ENCODE measurements around the gene KIF16B.
A peak's percentile ranks its signal among the peaks of the same experiment; 100 is the strongest.
"Not testable (repeated sequence)": the region's sequence is repeated elsewhere in the genome, so short reads cannot be mapped to it uniquely, and the experiment has no call there.

KIF16B gene

DNA sequence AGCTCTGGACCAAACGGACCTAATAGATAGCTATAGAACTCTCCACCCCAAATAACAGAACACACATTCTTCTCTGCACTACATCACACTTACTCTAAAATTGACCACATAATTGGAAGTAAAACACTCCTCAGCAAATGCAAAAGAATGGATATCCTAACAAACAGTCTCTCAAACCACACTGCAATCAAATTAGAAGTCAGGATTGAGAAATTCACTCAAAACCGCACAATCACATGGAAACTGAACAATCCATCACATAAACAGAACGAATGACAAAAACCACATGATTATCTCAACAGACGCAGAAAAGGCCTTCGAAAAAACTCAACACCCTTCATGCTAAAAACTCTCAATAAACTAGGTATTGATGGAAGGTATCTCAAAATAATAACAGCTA lies 50.6 kb downstream of the KIF16B start:
- DNase-seq (ENCODE audit: low spot score): not testable (repeated sequence)

DNA sequence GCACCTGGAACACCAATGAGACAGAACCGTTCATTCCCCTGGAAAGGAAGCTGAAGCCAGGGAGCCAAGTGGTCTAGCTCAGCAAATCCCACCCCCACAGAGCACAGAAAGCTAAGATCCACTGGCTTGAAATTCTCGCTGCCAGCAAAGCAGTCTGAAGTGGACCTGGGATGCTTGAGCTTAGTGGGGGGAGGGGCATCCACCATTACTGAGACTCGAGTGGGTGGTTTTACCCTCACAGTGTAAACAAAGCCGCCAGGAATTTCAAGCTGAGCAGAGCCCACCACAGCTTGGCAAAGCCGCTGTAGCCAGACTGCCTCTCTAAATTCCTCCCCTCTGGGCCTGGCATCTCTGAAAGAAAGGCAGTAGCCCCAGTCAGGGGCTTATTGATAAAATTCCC lies 53.1 kb downstream of the KIF16B start:
- DNase-seq (ENCODE audit: low spot score): no peak

DNA sequence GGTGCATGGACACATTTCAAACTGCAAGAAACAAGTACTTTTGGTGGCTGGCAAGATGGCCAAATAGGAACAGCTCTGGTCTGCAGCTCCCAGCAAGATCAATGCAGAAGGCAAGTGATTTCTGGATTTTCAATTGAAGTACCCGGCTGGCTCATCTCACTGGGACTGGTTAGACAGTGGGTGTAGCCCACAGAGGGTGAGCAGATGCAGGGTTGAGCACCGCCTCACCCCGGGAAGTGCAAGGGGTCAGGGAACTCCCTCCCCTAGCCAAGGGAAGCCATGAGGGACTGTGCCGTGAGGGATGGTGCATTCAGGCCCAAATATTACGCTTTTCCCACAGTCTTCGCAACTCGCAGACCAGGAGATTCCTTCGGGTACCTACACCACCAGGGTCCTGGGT lies 53.6 kb downstream of the KIF16B start:
- DNase-seq (ENCODE audit: low spot score): not testable (repeated sequence)

DNA sequence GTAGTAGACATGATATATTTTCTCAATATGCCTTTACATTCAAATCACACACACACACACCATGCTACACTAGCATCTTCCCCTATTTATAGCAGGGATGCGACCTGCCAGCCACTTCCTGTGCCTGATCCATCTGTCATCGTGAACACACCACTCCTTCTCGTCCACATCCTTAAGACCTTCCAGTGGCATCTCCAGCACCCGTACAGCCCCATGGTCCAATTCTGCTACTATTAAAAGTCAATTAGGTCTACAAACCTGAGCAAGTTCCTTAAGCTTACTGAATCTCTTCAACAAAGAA lies 54.5 kb downstream of the KIF16B start:
- no peak for DNase-seq (ENCODE audit: low spot score)

DNA sequence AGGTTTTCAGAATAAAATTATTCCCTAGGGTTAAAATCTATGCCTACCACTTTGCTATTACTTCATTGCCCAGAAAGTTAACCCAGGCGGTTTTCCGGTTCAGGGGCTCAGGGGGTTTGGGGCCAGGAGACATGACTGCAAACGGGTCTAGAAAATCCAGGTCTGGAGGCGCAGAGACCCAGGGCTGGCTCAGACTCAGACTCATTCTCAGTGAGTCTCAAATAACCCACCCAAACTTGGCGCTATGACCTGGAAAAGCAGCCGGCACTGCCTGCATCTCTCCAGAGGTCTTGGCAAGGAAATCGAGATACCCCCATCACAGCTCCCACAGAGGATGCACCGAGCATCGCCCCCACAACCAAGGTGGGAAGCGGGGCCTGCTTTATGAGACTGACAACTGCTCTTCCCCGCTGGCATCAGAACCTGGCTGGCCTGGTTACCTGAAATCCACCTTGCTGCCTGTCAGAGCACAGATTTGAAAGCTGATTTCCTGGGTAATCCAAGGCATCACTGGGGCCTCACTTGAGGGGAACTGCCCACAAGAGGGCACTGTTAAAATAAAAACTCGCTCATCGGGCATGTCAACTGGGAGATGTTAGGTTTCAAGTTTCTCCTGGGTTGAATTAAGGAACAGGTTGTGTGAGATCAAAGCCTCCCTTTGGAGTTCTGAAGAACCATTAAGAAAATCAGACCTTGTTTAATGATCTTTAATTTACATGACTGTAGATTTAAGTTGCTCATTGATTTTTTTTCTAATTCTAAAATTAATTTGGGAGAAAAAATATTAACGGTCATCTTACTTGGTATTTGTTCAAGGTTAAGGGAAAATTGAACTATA lies 55.1 kb downstream of the KIF16B start:
- DNase-seq (ENCODE audit: low spot score): peak; percentile 82

DNA sequence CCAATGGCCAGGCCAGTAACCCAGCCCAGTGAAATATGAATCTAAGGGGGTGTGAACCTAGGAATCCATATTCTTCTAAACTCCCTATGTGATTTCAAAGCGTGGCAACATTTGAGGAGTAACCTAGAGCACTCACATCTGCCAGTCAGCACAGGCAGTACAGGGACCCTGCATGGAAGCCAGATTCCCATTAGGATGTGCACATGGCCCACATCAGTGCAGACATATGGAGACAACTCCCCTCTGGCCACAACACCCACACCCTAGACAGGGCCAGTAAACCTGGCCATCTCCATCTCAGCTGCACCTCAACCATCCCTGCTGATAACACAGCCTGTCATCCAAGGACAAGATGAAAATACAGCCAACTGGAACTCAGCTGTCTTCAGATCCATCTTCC lies 56.5 kb downstream of the KIF16B start:
- DNase-seq (ENCODE audit: low spot score): no peak

DNA sequence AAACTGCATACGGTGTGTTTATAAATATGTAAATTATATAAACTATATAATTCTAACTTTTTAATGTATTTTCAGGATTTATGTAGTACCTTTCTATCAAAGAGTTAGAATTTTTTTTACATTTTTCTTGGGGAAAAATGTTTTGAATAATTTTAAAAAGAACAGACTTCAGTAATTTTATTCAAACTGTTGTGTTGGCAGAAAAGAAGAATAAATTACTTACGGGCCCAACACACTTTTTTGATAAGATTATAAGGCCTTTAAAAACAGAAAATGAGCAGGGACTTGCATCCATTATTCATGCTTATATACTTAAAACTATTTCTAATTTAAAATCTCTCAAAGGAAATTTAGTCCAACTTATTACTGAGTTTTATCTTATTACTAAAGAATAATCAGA lies 58.2 kb downstream of the KIF16B start:
- DNase-seq (ENCODE audit: low spot score): no peak

DNA sequence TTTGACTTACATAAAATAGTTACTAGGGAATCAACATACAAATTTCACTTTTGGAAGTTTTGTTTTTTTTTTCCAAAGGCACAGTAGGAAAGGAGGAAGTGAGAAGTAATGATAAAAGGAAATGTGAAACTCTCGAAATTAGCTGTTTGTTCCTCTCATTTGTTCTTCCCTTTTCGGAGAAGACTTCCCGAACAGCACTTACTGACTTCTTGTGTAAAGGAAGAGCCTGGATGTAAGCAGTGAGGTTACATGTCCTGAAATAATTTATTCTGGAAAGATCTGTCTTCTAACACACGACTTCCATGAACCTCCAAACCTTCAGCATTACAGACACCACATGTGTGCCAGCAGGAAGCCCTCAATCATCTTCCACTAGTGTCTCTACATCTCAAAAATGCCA lies 59.1 kb downstream of the KIF16B start:
- DNase-seq (ENCODE audit: low spot score): no peak

DNA sequence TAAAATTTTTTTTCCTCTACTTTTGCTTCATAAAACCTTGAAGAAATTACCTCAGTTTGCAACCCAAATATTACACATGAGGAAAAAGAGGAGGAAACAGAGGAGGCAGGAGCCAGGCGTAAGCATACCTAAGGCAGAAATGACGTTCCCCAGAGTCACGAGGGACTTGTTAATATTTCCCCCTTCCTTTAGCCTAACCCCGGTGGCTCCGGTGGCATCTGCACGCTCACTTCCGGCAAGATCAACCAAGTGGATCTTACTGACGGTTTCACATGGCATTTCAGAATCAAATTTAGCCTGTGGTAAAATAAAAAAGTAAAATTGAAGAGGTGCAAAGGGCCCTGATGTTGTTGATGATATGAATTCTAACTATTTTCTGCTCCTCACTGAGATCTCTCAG lies 67.4 kb downstream of the KIF16B start:
- no peak for DNase-seq (ENCODE audit: low spot score)

DNA sequence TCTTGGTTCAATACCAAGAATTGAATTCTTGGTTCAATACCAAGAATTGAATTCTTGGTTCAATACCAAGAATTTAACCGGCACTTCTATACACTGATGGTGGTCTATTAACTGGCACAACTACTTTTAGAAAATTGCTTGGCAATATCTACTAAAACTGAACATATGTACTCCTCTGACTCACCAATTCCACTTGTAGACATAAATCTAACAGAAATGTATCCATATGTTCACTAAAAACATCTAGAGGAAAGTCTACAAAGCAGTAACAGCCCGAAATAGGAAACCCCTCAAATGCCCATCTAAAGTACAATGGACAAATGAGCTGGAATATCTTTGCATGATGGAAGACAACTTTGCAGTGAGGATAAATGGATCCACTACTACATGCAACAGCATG lies 71.9 kb downstream of the KIF16B start:
- no peak for DNase-seq (ENCODE audit: low spot score)

DNA sequence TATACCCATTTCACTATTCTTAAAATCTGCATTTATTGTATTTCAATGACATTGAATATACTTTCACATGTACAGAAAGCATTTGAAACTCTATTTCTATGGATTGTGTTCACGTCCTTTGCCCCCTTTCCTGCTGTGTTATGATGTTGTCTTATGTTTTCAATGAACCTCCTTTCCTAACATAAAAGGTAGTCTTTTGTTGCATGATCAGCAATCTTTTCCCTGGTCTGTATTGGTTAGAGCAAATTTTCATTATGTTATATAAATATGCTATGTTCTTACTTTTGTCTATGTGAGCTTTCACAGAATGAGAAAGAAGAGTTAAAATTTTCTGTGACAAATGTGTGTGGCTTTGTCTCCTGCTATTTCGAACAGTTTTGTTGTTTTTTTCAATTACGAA lies 73.1 kb downstream of the KIF16B start:
- DNase-seq (ENCODE audit: low spot score): no peak

DNA sequence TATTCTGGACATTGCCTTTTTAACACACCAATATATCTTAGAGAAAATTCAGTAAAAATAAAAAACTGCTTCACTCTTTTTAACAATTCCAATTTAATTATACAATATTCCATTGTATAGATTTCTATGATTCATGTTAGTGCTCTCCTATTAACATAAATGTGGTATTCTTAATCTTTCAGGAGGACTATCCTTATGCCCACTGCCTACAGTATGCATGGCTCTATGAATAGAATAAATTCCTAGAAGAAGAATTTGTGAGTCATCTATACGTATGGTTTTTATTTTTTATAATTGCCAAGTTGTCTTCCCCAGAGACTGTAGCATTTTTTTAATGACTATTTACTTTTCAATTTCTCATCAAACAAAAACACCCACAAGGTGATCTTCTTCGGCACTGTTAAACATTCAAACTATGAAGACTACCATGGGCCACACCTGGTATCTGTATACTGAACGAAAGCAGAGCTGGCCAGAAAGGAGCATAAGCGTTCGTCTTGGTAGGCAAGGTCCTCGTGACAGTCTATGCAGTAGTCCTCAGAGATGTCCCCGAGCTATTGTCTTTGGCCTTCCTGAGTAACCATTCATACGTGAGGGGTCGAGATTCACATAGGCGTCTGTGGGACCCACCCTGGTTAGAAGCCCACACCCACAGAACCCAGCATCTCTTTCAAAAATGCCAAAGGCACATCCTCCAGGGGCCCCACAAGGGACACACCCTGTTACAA lies 74.6 kb downstream of the KIF16B start:
- DNase-seq (ENCODE audit: low spot score): no peak

DNA sequence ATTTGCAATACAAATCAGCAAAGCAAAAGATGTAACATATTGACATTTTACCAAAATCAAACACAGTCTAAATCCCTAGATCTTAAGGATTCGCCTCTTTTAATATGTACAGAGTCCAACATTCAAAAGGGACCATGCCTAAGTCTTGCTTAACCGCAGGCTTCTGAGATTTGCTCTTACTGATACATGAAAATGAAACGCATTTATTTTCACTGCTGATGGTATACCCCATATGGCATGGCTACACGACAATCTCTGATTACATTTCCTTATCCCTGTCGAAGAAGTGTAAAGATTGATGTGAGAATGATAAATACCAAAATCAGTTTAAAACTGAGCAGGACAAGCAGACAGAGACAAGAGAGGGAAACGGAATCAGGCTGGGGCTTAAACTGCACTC lies 75.4 kb downstream of the KIF16B start:
- DNase-seq (ENCODE audit: low spot score): no peak

DNA sequence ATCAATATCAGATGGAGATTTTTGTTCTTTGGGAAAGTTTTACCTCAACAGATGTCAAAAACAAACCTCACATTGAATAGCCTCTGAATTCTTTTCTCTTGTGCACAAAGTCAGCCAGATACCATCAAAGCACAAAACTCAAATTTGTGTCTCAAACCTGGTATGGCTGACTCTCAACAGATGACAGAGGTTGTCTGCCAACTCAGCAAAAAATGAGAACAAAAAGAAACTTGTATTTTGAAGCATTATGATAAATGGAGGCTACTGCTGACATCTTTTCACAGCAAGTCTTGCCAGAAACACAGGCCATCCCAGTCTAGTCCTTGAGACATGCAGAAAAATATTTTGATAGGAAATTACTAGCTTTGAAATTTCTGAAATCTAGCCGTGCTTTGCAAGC lies 79.8 kb downstream of the KIF16B start:
- DNase-seq (ENCODE audit: low spot score): no peak

DNA sequence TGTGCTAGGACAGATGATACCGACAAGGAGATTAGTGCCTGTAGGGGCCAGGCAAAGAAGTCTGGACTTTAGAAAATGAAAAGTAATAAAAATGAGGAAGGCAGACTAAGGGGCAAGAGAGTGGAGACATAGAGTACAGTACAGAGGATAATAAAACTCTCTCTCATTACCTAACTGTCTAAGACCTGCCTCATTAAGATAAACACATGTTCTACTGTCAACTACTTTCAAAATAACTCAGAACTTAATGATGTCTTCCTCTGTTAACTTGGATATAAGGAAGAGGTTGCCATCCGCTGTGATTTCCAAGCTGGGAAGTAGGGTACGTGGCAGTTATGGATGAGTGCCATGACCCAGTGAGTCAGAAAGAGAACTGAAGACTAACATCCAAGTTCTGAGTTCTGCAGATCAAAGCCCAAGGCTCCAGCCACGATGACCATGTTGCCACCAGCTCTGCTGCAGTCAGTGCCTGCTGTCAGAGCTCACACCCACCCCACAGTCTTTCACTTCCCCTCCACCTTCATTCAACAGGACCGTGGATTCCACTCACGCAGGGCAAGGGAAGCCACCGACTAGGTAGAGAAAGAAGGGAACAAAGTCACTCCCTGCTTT lies 81.8 kb downstream of the KIF16B start:
- no peak for DNase-seq (ENCODE audit: low spot score)

DNA sequence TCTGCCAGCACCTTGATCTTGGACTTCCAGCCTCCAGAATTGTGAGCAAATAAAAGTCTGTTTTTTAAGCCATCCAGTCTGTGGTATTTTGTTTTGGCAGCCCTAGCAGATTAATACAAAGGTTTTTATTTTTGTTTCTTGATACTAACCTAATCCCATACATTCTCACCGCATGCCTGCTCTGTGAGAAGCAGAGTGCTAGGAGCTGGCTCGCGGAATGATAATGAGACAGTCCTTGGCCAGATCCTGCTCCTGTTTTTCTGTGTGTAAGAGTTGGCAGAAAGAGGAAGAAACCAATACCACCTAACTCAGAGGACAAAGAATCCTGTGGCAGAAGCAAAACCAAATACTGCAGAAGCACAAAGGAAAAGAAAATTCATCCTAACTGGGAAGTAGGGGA lies 82.6 kb downstream of the KIF16B start:
- no peak for DNase-seq (ENCODE audit: low spot score)

DNA sequence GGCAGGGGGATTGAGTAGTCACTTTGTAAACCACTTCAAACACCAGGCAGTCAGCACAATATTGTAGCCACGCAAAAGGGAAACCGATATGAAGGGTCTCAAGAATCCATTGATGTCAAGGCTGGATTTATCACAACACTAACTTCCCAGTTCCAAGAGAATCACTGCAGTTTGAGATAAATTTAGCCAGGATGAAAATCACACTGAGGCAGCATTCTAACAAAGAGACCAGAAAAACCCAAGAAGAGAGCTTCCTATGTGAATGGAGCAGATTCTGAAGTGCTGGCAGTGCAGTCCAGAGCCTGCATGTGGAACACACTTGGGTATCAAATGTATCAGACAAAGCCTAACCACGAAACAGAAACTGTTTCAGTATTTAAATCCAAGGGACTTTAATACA lies 84.6 kb downstream of the KIF16B start:
- DNase-seq (ENCODE audit: low spot score): no peak

DNA sequence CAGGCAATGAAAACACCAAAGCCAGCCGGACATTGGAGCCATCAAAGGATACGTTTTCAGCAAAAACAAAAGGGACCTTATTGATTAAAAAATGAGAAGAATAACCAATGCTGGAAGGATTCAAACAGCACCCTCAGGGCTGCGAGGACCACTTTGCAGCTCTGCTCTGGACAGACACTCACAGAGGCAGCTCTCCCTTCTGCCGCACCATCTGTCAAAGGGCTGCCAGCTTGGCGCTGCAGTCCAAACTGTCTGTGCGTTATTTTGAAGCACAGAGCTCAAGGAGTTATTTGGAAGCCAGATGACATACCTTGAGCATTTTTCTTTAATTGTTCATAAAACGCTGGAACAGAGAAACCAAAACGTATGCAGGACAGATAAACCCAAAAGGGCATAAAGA lies 85.2 kb downstream of the KIF16B start:
- DNase-seq (ENCODE audit: low spot score): no peak

DNA sequence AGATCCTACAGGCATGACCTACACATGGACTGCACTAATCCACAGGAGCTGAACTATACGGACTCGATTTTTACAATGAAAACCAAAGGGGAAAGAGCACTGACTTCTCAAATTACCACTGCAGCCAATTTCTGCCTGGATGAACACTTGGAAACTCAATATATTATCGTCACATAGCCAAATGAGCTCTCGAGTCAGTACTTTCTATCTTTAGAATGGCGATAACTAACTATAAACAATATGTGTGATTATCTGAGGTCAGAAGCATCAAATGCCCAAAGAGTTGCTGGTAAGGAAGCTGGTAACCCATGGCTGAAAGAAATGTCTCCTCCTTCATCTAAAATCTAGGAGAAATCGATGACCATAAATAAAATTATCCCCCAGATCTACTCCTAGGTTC lies 86.7 kb downstream of the KIF16B start:
- no peak for DNase-seq (ENCODE audit: low spot score)

DNA sequence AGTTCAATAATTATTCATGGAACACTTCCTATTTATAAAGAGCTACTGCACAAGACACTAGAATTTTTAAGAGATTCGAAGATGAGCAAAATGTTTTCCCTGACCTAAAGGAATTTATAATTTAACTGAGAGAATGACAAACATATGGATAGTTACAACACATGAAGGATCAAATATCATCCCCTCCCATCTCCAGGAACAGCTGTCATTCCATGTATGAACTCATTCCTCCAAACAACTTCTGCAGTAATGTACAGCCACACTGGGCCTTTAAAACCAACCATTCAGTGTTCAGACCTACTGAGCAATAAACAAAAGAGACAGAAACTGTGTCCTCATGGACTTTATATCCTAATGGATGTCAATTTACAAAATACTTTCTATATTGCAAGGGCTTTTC lies 87.8 kb downstream of the KIF16B start:
- no peak for DNase-seq (ENCODE audit: low spot score)

DNA sequence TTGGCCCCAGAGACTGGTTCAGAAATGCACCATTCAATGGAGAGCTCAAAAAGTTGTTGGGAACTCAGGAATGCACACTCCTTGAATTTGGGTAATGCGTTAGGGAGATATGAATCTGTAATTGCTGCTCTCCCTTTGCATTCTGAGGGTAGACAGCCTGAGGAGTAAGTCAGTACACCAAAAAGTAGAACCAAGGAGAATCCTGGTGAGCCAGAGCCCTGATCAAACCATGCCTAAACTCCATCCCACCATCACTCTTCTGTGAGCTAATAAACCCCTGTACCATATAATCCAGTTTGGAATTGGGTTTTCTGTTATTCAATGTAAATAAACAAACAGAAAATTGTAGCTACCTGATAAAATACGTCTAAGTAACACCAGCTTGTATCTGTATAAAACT lies 90.2 kb downstream of the KIF16B start:
- DNase-seq (ENCODE audit: low spot score): no peak

DNA sequence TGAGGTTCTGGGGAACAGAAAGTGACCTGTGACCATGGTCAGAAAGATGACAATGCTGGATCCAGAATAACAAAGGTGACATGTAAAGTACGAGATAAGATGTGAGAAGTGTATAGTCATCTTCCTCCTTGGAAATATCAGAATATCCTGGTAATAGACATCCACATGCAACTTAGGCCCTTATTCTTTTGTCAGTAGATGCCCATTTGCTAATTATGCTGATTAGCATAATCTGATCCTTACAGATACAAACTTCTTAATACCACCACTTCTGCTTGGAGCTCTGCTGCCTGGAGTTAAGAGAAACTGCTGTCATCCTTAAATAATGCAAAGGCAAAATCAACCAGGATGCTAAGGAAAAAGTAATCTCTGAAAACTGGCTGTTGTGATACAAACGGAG lies 91.3 kb downstream of the KIF16B start:
- DNase-seq (ENCODE audit: low spot score): no peak

DNA sequence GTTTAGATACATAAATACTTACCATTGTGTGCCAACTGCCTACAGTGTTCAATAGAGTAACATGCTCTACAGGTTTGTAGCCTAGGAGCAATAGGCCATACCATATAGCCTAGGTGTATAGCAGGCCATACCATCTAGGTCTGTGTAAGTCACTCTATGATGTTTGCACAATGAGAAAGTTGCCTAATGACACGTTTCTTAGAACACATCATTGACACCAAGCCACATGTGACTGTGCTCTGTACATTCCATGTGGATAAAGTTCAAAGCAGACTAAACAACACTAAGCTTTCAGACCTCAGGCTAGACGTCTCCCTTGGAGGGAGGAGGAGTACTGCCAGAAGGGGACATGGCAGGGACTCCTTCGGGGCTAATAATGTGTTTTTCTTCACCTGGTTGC lies 93.6 kb downstream of the KIF16B start:
- DNase-seq (ENCODE audit: low spot score): no peak

DNA sequence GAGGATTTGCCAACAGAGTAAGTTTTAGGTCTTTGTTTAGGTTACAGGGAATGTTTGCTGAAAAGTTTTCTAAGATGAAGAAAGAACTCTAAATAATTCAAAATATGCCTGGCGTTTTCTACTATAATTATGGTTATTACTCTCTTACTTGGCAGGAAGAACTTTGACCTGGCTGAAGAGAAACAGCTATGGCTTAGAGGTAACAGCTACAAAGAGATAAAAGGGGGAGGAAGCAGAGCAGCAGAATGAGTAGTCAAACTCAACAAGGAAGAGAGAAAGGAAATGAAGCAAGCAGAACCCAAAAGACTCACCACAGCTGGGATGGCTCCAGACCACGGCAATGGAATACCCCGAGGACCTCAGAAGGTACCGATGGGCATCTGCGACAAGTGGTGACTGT lies 95.6 kb downstream of the KIF16B start:
- DNase-seq (ENCODE audit: low spot score): no peak

Measured in iPS-NIHi11 (cell line).